HG03196 (cell line): ENCODE data around the gene EIF4EBP3.

ENCODE experiments used
- ATAC-seq: cut with Tn5 transposase; IDR thresholded peaks from one replicate; pipeline ENCODE4 v1.9.1; 2021; ENCODE audit not compliant: unreplicated experiment

The EIF4EBP3 gene

GRCh38 chr5:140547508-140548299, at the start of gene EIF4EBP3:
EIF4EBP3 (plus strand) TSS chr5:140547662; CDS start chr5:140547738, 76 bp downstream.
- ATAC-seq = peak; percentile 97

DNA sequence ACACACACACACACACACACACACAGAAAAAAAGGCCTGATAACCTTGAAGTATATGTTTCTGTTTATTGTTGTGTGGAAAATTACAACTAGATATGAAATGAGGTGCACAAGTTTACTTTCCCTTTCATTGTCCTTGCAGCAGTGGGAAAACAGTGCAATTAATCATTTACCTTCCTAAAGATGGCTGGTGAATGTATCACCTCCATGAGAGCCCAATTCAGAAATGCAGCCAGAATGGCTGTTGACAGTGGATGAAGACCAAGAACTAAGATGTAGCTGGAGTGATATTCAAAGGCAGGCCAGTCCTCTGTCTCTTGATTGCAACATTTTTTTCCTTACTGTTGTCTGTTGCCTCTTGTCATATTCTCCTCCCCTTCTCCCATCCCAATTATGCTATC, 49.6 kb upstream of the EIF4EBP3 start:
- ATAC-seq = no peak

GRCh38 chr5:140498591-140498990, 48.9 kb upstream of the EIF4EBP3 start:
- ATAC-seq = no peak

- no peak for ATAC-seq
These were observed 44.6 kb upstream of the EIF4EBP3 start for GRCh38 chr5:140502834-140503233.

GRCh38 chr5:140509898-140510297, 37.6 kb upstream of the EIF4EBP3 start:
- no peak for ATAC-seq

- ATAC-seq = no peak
These were observed 34.3 kb upstream of the EIF4EBP3 start for GRCh38 chr5:140513124-140513523.

DNA sequence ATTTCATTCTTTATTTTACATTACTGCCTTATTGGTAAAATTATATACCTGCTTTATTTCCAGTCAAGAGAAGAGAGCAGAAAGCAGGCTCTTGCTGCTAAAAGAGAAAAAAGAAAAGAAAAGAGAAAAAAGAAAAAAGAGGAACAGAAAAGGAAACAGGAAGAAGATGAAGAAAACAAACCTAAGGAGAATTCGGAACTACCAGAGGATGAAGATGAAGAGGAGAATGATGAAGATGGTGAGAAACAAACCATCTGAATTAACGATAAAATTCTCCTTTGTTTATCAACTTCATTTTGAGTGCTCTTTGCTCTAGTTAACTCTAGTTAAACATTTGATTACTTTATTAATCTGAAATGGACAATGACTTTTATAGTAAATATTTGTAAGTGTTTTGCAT, 23.5 kb upstream of the EIF4EBP3 start:
- no peak for ATAC-seq

GRCh38 chr5:140540227-140540626, 7.2 kb upstream of the EIF4EBP3 start:
- ATAC-seq = no peak

GRCh38 chr5:140542972-140543371, 4.5 kb upstream of the EIF4EBP3 start:
- no peak for ATAC-seq

DNA sequence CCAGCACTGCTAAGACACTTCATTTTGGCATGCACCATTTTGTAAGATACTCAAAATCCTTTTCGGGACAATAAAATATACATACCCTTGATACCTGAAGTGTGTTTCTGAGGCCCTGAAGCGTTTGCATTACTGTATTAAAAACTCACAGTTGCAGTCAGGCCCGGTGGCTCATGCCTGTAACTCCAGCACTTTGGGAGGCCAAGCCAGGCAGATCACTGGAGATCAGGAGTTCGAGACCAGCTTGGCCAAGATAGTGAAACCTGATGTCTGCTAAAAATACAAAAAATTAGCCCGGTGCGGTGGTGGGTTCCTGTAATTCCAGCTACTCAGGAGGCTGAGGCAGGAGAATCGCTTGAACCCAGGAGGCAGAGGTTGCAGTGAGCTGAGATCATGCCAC, 2.5 kb upstream of the EIF4EBP3 start:
- ATAC-seq = no peak

DNA sequence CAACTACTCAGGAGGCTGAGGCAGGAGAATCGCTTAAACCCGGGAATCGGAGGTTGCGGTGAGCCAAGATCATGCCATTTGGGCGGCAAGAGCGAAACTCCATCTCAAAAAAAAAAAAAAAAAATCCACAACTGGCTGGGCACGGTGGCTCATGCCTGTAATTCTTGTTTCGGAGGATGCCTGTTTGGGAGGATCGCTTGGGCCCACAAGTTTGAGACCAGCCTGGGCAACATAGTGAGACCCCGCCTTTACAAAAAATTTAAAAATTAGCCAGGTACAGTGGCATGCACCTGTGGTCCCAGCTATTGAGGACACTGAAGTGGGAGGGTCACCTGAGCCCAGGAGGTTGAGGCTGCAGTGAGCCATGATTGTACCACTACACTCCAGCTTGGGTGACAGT, 1.9 kb upstream of the EIF4EBP3 start:
- no peak for ATAC-seq

DNA sequence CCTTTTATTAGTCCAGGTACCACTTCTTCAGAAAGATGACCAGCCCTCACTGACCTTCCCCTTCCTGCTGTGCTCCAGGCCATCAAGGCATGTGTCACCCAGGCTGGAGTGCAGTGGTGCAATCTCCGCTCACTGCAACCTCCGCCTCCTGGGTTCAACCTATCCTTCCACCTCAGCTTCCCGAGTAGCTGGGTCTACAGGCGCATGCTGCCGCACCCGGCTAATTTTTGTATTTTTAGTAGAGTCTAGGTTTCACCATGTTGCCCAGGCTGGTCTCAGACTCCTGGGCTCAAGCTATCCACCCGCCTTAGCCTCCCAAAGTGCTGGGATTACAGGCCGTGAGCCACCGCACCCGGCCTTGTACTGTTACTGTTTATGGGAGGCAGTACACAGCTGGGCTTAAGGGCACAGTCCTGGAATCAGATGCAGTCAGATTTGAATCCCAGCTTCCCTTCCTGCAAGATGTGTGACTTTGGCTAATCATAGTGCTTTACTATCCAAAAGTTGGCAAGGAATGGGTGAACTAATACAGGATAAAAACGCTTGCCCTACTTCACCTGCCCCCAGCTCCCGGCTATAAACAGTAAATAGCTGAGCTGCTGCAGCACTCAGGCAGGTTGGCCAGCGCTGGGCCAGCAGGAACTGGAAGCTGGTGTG, 483 bp upstream of the EIF4EBP3 start:
- ATAC-seq = no peak

GRCh38 chr5:140548300-140548688, 832 bp downstream of the EIF4EBP3 start:
- ATAC-seq = no peak

- no peak for ATAC-seq
These were observed 1.3 kb downstream of the EIF4EBP3 start for GRCh38 chr5:140548791-140549190.

DNA sequence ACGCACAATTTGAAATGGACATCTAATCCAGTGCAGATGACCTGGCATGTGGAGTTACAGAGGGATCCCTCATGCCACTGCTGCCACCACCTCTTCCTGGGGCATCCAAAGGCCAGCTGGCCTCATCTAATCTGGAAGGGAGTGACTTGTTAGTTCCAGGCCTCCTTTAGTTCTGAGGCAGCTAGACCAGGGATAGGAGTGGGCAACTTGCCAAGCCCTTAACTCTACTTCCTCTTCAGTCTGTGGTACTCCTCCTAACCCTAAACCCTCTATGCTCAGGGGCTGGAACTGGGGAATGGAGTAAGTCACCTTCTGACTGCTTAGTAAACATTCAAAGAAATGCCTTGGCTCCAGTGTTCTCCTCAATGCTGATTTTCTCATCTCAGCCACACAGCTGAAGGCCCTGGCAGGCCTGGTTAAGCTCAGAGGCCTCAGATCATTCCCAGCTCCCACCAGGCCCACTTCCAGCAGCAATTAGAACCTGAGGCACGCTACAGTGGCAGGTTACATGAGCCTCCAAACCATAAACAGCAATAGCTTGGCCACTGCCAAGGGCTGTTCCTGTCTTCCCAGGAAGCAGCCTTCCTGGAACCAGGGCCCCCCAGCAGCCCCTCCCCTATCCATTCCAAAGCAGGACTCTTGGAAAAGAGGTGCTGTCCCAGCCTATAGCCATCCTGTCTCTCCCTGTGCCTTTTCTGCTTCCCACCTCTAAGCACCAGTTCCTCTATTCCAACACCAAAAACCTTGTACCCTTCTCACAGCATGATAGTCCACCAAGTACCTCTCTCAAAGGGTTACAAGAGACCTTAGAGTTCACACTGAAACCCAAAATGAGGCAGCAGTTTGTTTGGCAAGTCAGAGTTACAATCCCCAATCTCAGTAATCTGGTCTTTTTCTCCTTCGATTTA, 2.0 kb downstream of the EIF4EBP3 start:
- ATAC-seq = no peak

- ATAC-seq = no peak
These were observed 3.0 kb downstream of the EIF4EBP3 start for GRCh38 chr5:140550147-140551079.

DNA sequence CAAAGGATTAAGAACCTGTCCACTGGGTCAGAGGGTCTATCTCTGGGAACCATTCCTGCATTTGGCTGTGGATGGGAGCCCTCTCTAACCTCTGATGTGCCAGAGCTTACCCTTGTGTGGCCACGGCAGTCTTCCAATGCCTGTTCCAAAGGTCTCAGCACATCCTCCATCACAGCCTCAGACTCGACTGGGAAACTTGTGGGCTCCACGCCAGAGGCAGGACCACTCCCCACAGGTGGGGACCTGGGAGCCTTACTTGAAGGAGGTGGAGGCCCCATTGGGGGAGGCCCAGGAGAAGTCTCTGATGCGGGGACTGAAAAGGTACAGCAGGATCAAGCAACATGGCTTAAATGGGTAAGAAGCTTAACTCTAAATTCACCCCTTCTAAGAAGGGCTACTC, 4.4 kb downstream of the EIF4EBP3 start:
- no peak for ATAC-seq

GRCh38 chr5:140553657-140554056, 6.2 kb downstream of the EIF4EBP3 start:
- no peak for ATAC-seq

DNA sequence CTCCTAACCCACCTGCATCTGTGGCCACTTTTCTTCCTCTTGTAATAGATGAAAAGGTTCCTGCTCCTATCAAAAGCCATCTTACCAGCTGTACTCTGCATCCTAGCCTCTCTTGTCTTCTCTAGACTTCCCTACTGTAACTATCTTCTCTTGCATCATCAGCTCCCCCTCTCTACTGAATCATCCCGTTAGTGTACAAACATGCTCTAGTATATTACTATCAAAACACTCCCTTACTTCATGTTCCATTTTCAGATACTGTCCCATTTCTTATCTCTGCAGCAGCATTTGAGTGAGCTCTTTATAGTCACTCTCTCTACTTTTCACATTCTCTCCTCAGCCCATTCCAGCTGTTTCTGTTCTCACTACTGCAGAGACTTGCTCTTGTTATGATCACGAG, 7.0 kb downstream of the EIF4EBP3 start:
- no peak for ATAC-seq

GRCh38 chr5:140555747-140556312, 8.4 kb downstream of the EIF4EBP3 start:
- ATAC-seq = no peak
